Stimulated activated CD8-positive, alpha-beta memory T cell treated with anti-CD3 and anti-CD28 coated beads, Interleukin-7, amount 100 ng/mL, for 1 hour (primary cell): ENCODE results near the gene TBC1D21.
A peak's percentile ranks its signal among the peaks of the same experiment; 100 is the strongest.

Experiments
- DNase-seq, 2 donors: peaks; one replicate each; pipeline ENCODE4 v3.0.0-alpha.2; 2020; ENCODE audit warnings: low read depth in 2 of 2

Gene TBC1D21

DNA sequence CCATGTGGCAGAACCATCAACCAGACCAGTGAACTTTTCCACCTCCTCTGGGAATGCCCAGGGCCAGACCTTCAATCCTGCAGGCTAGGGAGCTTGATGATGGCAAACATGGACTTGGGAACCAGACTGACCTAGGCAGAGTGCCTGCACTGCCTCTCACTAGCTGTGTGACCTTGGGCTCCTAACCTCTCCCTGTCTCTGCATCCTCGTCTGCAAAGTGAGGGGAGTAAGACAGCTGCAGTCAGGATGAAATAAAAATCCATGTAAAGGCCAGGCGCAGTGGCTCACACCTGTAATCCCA lies 35.4 kb downstream of the TBC1D21 start:
- DNase-seq = no peak

DNA sequence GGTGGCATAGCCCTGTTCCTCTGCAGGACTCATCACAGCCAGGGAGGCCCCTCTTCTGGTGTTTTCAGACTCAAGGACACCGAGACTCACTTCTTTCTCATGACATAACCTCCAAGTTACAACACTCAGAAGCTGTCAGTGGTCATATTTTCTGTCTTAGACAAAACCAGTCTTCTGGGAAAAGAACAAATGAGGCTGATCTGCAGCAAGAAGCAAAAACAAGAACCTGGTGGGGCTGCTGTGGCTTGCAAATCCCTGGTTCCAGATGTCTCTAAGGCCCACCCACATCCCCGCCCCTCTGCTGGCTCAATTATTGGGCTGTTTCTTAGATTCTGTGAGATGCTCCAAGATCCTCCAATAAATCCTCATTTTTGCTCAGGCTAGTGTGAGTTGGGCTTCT lies 36.3 kb downstream of the TBC1D21 start:
- no peak for DNase-seq

DNA sequence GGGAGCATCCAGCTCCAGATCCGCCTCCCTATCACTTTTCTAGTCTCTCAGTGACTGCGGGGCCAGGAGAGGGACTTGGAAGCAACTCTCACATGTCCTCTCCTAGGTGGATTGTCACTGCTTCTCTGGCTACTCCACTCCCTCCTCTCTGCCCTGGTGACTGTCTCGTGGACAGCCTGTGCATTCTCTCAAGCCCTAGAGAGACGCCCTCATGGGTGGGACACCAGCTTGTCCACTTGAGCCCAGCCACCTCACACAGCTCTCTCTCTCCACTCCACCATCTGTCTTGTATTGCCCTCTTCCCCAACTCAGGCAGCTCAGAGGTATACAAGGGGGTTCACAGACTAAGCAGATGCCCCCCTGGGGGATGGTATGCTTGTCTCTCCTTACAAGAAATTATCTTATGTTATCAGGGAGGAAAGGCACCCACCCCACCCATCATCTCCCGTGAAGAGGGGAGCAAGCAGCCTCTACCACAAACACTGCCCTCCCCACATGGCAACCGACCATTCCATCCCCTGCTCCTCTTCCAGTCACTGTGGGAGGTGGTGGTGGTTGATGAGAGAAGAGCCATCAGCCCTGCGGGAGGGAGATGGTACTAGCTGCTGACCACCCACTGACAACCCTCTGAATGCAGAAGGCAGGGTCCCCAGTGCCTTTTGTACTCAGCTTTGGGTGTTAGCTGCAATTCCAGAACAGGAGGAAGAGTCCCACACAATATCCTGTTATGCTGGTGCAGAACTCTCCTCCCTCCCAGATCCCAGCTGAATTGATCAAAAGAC lies 37.3 kb downstream of the TBC1D21 start:
- DNase-seq = no peak

GRCh38 chr15:73912030-73912596 lies 38.7 kb downstream of the TBC1D21 start:
- no peak for DNase-seq

GRCh38 chr15:73914145-73914544 lies 40.8 kb downstream of the TBC1D21 start:
- no peak for DNase-seq

DNA sequence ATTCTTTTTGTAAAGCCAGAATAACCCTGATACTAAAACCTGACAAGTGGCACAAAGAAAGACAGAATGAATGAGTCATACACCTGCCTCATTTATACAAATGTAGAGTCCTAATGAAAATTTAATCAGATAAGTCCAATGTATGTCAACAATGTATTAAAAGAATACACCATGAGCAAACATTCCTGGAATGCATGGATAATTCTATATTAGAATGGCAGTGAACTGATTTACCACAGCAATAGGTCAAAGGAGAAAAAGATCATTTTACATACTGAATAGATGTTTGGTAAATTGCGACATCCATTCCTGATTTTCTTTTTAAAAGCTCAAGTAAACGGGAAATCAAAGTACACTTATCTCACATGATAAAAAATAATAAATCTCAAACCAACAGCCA lies 41.7 kb downstream of the TBC1D21 start:
- DNase-seq = no peak

- DNase-seq = no peak
These were observed 45.4 kb downstream of the TBC1D21 start for GRCh38 chr15:73918784-73919183.

DNA sequence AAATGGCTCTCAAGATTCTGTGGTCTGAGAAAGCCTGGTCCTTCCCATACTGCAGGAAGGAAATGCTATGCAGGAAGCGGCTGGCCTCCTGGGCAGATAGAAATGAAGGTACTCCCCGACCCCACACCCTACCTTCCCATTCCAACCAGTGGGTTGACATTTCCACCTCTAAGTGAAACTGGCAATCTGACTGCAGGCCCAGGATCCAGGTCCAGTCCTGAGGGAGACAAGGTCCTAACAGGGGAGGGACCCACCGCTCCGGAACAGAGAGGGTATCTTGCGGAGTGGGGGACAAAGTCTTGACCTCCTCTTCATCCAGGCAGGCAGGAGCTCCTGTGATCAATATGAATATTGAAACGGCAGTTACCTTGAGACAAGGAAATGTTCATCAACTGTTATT lies 46.3 kb downstream of the TBC1D21 start:
- no peak for DNase-seq

GRCh38 chr15:73921254-73921925 lies 48.0 kb downstream of the TBC1D21 start:
- no peak for DNase-seq

DNA sequence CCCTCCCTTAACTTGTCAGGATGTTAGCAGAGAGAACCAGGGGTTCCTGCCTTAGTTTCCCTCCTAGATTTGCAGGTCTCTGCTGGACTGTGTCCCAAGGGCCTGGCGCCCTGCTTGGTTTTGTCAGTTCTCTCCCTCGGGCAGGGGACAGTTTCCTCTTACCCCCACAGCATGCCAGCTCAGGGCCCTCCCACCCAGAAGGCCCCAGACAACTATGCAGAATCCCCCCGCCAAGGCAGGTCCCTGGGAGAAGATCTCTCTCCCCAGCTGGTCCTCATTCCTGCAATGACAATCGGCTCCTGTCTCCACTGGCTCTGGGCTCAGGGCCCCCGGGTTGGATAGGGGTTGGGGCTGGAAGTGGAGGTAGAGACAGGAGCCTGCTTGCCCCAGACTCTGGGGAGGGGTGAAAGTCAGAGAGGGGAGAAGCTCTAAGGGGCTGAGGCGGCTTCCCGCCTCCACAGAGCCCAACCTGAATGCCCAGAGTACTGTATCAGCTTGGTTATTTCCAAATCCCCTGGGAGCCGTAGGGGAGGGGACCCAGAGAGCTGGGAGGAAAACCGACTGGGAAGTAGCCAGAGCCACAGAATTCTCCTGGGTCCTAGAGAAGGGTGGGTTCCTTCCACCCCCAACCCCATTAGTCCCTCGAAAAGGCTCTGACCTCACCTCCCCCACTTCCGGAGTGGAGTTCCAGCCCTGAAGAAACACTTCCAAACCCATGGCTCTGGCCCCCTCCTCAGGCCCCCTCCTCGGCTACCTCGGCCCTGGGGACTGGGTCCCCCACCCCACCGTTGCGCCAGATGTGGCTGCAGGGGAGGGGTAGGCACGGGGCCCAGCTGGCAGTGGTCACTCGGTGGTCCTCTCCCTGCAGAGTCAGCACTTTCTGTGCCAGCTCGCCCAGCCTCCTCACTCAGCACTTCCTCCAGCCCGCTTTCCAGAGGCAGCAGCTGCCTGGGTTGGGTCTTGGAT lies 49.1 kb downstream of the TBC1D21 start:
- DNase-seq = no peak

DNA sequence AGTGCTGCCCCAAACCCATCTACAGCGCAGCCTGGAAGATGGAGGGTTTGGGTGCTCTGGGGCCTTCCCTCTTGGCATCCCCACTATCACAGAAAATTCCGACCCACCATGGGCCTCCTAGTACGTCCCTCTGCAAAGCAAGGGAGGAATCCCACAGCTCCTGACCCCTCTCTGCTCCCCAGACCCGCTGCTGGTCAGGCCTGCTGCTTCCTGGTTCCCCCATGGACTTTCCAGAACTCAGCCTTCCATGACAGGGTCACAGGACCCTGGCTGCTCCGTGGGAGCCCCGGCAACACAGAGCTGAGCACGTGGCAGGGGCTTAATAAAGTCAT lies 49.8 kb downstream of the TBC1D21 start:
- DNase-seq = no peak

- no peak for DNase-seq
These were observed 50.3 kb downstream of the TBC1D21 start for GRCh38 chr15:73923488-73924164.

DNA sequence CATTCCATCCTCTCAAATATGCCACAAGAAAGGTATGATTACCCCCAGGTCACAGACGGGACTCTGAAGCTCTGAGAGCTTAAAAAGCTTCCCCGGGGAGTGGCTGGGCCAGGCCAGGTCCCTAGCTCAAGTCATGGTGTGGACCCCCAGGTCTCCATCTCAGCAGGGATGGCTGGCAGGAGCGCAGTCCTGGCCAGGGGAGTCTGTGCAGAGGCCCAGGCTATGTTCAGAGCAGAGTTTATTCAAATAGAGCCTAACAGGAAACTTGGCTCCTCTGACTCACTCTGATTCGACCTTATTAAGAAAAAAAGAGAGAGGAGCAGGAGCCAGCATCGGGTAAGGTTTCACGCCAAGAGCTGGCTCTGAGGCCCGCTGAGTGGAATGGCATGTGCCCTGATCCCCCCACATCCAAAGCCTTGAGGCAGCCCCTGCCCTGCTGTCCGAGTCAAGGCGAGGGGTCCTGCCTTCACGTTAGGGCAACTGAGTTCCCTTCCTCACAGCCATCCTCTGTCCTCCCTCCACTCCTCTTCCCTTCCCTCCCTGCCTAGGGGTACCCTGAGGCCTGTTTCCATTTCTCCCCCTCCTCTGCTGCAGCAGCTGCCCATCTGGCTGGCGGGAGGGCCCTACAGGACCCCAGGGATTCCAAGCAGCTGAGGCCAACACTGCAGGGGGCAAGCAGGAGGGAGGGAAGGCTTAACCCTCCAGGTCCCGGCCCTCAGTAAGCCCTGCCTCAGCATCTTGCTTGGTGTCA lies 51.0 kb downstream of the TBC1D21 start:
- no peak for DNase-seq

GRCh38 chr15:73925848-73926218 lies 52.5 kb downstream of the TBC1D21 start:
- no peak for DNase-seq

DNA sequence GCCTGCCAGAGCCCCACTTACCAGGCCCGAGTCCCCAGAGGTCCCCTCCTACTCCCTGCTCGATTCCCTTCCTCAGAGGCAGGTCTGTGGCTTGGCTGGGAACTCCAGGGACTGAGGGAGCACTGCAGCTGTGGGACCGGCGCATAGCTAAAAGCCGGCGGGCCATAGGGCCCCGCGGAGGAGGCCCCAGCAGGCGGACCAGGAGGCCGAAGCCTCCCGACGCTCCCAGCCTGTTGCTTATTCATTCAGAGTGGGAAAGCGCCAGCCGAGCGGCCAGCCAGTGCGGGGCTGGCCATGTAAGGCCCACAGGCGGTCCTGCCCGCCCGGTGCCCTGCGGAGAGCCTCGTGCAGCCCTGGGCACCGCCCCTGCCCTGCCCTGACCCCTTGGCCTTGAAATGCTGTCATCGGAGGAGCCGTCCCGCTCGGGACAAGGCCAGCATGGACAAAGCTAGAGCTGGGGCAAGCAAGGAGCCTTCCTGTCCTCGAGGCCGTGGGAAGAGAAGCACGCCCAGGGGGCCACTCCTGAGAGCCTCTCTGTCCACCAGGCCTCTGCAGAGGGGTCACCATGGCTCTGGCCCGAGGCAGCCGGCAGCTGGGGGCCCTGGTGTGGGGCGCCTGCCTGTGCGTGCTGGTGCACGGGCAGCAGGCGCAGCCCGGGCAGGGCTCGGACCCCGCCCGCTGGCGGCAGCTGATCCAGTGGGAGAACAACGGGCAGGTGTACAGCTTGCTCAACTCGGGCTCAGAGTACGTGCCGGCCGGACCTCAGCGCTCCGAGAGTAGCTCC lies 53.0 kb downstream of the TBC1D21 start, which contains the start of gene LOXL1:
Gene LOXL1 (plus strand): TSS at position 244 of the 784 bp plus-strand sequence. CDS start 322 bp downstream, at position 566.
- no peak for DNase-seq

GRCh38 chr15:73927003-73927475 lies 53.7 kb downstream of the TBC1D21 start:
- DNase-seq = no peak

DNA sequence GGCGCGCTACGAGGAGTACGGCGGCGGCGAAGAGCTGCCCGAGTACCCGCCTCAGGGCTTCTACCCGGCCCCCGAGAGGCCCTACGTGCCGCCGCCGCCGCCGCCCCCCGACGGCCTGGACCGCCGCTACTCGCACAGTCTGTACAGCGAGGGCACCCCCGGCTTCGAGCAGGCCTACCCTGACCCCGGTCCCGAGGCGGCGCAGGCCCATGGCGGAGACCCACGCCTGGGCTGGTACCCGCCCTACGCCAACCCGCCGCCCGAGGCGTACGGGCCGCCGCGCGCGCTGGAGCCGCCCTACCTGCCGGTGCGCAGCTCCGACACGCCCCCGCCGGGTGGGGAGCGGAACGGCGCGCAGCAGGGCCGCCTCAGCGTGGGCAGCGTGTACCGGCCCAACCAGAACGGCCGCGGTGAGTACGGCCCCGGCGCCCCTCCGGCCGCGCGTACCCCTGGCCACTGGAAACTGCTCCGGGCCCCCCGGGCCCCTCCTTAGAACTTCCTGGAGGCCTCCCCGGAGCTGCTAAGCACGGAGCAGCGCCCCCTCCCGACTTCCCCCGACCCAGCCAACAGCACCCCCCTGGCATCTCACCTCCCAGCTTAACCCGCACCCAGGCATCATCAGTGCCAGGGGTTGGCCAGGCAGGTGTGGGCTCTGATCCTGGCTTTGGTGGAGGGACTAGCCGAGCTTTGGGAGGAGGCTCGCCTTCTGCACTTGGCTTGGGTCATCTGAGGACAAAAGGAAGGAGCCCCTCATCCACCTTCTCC lies 54.3 kb downstream of the TBC1D21 start:
- DNase-seq = peak; percentile 49 to 53

- no peak for DNase-seq
These were observed 54.8 kb downstream of the TBC1D21 start for GRCh38 chr15:73928241-73928579.

GRCh38 chr15:73928971-73929627 lies 55.7 kb downstream of the TBC1D21 start:
- DNase-seq = no peak
